ENCODE data around the gene APPBP2. TPM values are rescaled to one million over a fixed set of nuclear protein-coding genes. Genes with fewer than 3 reads are reported as not detected.

APPBP2 gene
- total RNA-seq, 1 donor from 2014 or later, result 48.0 TPM

- Histone ChIP-seq H3K9me3 (ENCODE audit: low read depth) (no peaks in the 10 kb centered on the region), H3K27me3 (no peaks in the 10 kb centered on the region), H3K4me2 (no peak overlapping the region), H3K4me3 (no peak overlapping the region), H4K20me1 (ENCODE audit: low read depth) (peaks cover 34% of the 10 kb centered on the region), H3K9ac (no peak overlapping the region), H3K27ac (no peak overlapping the region), H3F3A (ENCODE audit: low read depth) (no peaks in the 10 kb centered on the region), H3K79me2 (ENCODE audit: low read depth) (peaks cover 98% of the 10 kb centered on the region), H2AFZ (replicated peaks) (no peak overlapping the region), H3K36me3 (no peaks in the 10 kb centered on the region), H3K4me1 (no peaks in the 10 kb centered on the region)
- H3K4me1 Mint-ChIP-seq, result no peaks in the 10 kb centered on the region
- no peaks in the 10 kb centered on the region for H3K27me3 Mint-ChIP-seq (ENCODE audit: insufficient read depth, low read depth)
- H3K36me3 Mint-ChIP-seq, result peaks cover 22% of the 10 kb centered on the region
- DNase-seq (ENCODE audit: low spot score), result no peak
- H3K27ac Mint-ChIP-seq, result no peak overlapping the region
- no peaks in the 10 kb centered on the region for H3K9me3 Mint-ChIP-seq
- TF ChIP-seq CTCF (IDR thresholded peaks at IDR 0.05) (no peak), EZH2phosphoT487 (IDR thresholded peaks at IDR 0.05) (no peak), EZH2 (IDR thresholded peaks at IDR 0.05) (no peak)
- H3K4me3 Mint-ChIP-seq, result no peak overlapping the region
Measured at GRCh38 chr17:60514500-60514899, 11.5 kb downstream of the APPBP2 start.

DNA sequence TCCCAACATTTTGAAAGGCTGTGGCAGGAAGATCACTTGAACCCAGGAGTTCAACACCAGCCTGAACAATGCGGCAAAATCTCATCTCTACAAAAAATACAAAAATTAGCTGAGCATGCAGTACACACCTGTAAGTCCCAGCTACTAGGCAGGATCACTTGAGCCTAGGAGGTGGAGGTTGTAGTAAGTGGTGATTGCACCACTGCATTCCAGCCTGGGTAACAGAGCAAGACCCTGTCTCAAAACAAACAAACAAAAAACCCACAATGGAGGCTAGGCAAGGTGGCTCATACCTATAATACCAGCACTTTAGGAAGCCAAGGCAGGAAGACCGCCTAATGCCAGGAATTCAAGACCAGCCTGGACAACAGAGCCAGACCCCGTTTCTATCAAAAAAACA is 12.0 kb downstream of the APPBP2 start:
- Histone ChIP-seq H3K9me3 (ENCODE audit: low read depth) (no peaks in the 10 kb centered on the region), H3F3A (ENCODE audit: low read depth) (no peaks in the 10 kb centered on the region), H3K4me1 (no peaks in the 10 kb centered on the region), H3K9ac (no peak overlapping the region), H3K4me2 (no peak overlapping the region), H3K79me2 (ENCODE audit: low read depth) (peaks cover 98% of the 10 kb centered on the region), H3K4me3 (no peak overlapping the region), H4K20me1 (ENCODE audit: low read depth) (peaks cover 38% of the 10 kb centered on the region), H3K27me3 (no peaks in the 10 kb centered on the region), H2AFZ (replicated peaks) (no peak overlapping the region), H3K27ac (no peak overlapping the region), H3K36me3 (no peaks in the 10 kb centered on the region)
- no peak overlapping the region for H3K4me3 Mint-ChIP-seq
- no peak for DNase-seq (ENCODE audit: low spot score)
- H3K27me3 Mint-ChIP-seq (ENCODE audit: insufficient read depth, low read depth), result no peaks in the 10 kb centered on the region
- no peak for TF ChIP-seq CTCF (IDR thresholded peaks at IDR 0.05)
- TF ChIP-seq EZH2phosphoT487 (IDR thresholded peaks at IDR 0.05), result no peak
- TF ChIP-seq EZH2 (IDR thresholded peaks at IDR 0.05), result no peak
- H3K27ac Mint-ChIP-seq, result no peak overlapping the region
- H3K4me1 Mint-ChIP-seq, result no peaks in the 10 kb centered on the region
- peaks cover 22% of the 10 kb centered on the region for H3K36me3 Mint-ChIP-seq
- H3K9me3 Mint-ChIP-seq, result no peaks in the 10 kb centered on the region

DNA sequence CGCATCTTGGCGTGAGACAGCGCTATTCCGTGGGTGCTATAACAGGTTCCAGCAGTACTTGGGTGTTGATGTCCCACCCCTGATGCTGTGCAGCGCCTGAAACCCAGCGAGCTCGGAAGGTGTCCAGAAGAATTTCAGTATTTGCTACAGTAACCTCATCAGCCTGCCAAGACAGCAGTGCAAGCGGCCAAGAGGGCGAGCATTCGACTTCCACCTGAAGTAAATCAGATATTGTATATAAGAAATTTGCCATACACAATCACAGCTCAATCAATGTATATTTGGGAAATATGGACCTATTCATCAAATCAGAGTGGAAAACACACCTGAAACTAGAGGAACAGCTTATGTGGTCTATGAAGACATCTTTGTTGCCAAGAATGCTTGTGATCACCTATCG is 13.0 kb downstream of the APPBP2 start:
- H3K9me3 ChIP-seq (ENCODE audit: low read depth), result no peaks in the 10 kb centered on the region
- Mint-ChIP-seq H3K27me3 (ENCODE audit: insufficient read depth, low read depth) (no peaks in the 10 kb centered on the region), H3K9me3 (no peaks in the 10 kb centered on the region), H3K4me1 (no peaks in the 10 kb centered on the region), H3K27ac (no peak overlapping the region), H3K4me3 (no peak overlapping the region), H3K36me3 (peaks cover 22% of the 10 kb centered on the region)
- no peak overlapping the region for H3K9ac ChIP-seq
- no peaks in the 10 kb centered on the region for H3K27me3 ChIP-seq
- peaks cover 44% of the 10 kb centered on the region for H4K20me1 ChIP-seq (ENCODE audit: low read depth)
- no peaks in the 10 kb centered on the region for H3F3A ChIP-seq (ENCODE audit: low read depth)
- H3K79me2 ChIP-seq (ENCODE audit: low read depth), result peaks cover 100% of the 10 kb centered on the region
- no peak for DNase-seq (ENCODE audit: low spot score)
- H2AFZ ChIP-seq (replicated peaks), result no peak overlapping the region
- H3K4me1 ChIP-seq, result no peaks in the 10 kb centered on the region
- H3K27ac ChIP-seq, result no peak overlapping the region
- H3K4me2 ChIP-seq, result no peak overlapping the region
- no peaks in the 10 kb centered on the region for H3K36me3 ChIP-seq
- no peak for TF ChIP-seq EZH2 (IDR thresholded peaks at IDR 0.05)
- no peak for TF ChIP-seq CTCF (IDR thresholded peaks at IDR 0.05)
- no peak for TF ChIP-seq EZH2phosphoT487 (IDR thresholded peaks at IDR 0.05)
- H3K4me3 ChIP-seq, result no peak overlapping the region

Data from neural progenitor cell (in vitro differentiated cells).